GM18951 (cell line): ENCODE data around the gene TACSTD2.

ENCODE experiments used
- POLR2A ChIP-seq: IDR thresholded peaks from 4 replicates; pipeline ENCODE4 v1.6.1; 2011; ENCODE audit warnings: mild to moderate bottlenecking; ENCODE audit not compliant: insufficient read length, insufficient read depth; ENCODE audit errors: extremely low read depth
- in situ Hi-C: fragments of 300-500 bp; cut with MboI; formaldehyde crosslinking; loops from one replicate; pipeline ENCODE4 v1.12.0; 2022; ENCODE audit warnings: low sequenced_read_pairs, mixed read lengths, inconsistent platforms; ENCODE audit not compliant: unreplicated experiment

The TACSTD2 gene

GRCh38 chr1:58528518-58528917 is 48.5 kb downstream of the TACSTD2 start:
- in situ Hi-C loops: no loop called here

More at GRCh38 chr1:58528518-58528917, 48.5 kb downstream of the TACSTD2 start:
- TF ChIP-seq POLR2A: no peak
